Keratinocyte (primary cell): Measurements from ENCODE around the gene SCART1.

Experiments used
- EZH2 ChIP-seq: IDR thresholded peaks from one replicate; pipeline ENCODE4 v1.6.1; 2012; ENCODE audit warnings: inconsistent platforms, mild to moderate bottlenecking, low read length, moderate library complexity
- TF ChIP-seq, protein P1 (sequence below), 3 experiments: IDR thresholded peaks in 1 of 3; conservative IDR thresholded peaks in 1 of 3; optimal IDR thresholded peaks in 1 of 3; 2 replicates in 2 of 3; 3 replicates in 1 of 3; pipeline versions ENCODE3 to v1.5.1; 2011; ENCODE audit warnings: low read length in 3 of 3, mild to moderate bottlenecking in 3 of 3, moderate library complexity in 2 of 3, control low read depth in 1 of 3, inconsistent platforms in 1 of 3; ENCODE audit not compliant: insufficient read depth in 2 of 3; ENCODE audit errors: extremely low read depth in 1 of 3

DNA sequence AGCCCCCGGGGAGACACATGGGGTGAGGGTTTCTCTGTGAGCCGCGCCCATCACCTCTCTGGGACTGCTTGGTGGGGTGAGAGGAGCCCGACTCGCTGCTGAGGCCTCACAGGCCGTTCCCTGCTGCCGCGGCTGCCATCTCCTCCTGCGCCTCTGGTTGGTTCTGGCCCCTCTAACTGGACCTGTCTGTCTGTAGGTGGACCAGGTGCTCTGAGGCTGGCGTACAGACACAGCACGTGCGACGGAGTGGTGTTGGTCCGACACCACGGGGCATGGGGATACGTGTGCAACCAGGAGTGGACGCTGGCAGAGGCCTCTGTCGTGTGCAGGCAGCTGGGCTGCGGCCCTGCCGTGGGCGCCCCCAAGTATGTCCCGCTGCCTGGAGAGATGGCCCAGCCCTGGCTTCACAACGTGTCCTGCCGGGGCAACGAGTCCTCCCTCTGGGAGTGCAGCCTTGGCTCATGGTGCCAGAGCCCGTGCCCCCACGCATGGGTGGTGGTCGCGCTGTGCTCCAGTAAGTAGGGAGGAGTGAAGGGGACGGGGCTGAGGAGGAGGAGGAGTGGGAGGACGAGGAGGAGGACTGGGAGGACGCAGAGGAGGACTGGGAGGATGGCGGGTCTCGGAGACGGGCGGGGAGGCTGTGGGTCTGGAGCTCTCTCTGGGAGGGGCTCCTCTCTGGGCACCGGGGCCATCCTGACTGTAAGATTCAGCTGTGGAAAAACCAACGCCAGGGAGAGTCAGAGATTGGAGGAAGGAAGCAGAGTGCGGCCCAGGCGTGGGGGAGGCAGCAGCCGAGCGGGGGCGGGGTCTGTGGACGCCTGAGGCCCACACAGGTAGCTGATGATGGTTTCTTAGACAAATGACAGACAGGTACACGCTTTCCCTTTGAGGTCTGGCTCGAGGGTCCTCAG is 2.6 kb downstream of the SCART1 start:
- no peak for TF ChIP-seq EZH2
- TF ChIP-seq, protein P1, sequence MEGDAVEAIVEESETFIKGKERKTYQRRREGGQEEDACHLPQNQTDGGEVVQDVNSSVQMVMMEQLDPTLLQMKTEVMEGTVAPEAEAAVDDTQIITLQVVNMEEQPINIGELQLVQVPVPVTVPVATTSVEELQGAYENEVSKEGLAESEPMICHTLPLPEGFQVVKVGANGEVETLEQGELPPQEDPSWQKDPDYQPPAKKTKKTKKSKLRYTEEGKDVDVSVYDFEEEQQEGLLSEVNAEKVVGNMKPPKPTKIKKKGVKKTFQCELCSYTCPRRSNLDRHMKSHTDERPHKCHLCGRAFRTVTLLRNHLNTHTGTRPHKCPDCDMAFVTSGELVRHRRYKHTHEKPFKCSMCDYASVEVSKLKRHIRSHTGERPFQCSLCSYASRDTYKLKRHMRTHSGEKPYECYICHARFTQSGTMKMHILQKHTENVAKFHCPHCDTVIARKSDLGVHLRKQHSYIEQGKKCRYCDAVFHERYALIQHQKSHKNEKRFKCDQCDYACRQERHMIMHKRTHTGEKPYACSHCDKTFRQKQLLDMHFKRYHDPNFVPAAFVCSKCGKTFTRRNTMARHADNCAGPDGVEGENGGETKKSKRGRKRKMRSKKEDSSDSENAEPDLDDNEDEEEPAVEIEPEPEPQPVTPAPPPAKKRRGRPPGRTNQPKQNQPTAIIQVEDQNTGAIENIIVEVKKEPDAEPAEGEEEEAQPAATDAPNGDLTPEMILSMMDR (optimal IDR thresholded peaks at IDR 0.05 in 1 of 3, IDR thresholded peaks at IDR 0.05 in 1 of 3, conservative IDR thresholded peaks at IDR 0.05 in 1 of 3; ENCODE audit: extremely low read depth in 1 of 3, insufficient read depth in 2 of 3, low read length in 3 of 3) = no peak
